ENCODE results near the gene UXS1. TPM values are rescaled to one million over a fixed set of nuclear protein-coding genes. Genes with fewer than 3 reads are reported as not detected.

Gene UXS1
- total RNA-seq, 1 experiment from 2014 or later = 48.8 TPM

DNA sequence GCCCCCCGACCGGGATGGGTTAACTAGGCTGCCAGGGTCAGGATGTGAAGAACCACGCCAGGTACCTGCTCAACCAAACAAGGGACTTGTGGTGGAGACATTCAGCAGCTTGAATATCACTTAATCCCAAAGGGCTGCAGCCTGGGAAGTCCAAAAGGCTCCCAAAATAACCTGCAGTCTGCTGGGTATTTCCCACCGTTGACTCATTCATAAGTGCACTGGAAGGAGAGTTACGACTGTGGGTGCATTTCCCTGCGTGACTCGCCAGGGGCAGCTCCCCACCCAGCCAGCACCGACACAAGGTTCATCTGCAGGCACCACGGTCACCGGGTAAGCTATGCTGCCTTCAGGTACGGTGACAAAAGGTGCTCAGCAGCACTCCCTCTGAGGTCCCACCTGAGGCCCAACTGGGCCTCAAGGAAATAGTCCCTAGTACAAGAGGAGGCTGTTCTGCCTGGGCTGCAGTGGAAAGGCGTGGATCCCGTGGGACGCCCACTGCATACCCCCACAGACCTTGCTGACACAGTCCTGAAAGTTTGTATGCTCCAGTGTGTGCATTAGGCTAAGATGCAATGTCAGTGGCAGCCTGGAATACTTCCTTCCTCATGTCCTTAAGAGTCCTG is 86.5 kb downstream of the UXS1 start:
- no peaks in the 10 kb centered on the region for H3K9me3 ChIP-seq (replicated peaks)
- H3K4me3 ChIP-seq = no peak overlapping the region
- H3K27me3 ChIP-seq = no peaks in the 10 kb centered on the region
- no peaks in the 10 kb centered on the region for H3K4me1 ChIP-seq
- DNase-seq = no peak
- H3K27ac ChIP-seq = no peak overlapping the region
- no peaks in the 10 kb centered on the region; the same call in none of the 2 replicates for H3K36me3 ChIP-seq

DNA sequence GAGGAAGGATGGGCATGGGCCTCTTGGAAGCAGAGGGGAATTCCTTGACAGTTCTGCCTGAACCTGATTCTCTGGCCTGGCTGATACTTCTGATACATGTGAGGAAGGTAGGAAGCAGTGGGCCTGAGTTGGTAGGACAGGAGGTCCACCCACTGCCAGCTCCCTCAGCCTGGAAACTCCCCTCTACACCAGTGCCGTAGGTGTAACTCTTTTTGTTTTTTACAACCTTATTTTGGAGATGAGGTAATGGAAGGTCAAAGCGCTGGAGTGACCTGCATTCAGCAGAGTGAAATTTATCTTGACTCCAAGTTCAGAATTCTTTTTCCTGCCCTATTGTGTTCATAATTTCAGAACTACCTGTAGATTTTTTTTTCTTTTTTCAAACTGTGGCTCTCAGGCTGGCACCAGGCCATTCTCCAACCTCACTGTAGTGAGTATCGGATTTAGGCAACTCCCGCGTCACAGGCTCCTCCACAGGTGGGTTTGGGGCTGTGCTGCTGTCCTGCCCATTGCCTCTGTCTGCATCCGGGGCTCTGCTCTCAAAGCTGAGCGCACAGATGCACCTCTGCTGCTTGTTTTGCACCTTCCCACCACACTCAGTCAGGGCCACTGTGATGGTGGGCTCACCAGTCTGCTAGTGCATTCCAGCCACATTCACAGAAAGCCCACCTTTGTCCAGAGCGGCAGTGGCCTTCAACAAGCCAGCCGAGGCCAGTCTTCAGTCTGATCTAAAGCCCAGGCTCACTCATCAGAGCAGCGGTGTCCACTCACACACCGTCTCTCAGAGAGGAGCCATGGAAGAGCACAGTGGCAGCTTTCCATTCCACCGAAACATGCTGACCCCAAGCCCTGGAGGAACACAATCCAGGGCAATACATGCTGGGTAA is 87.2 kb downstream of the UXS1 start:
- no peaks in the 10 kb centered on the region for H3K4me1 ChIP-seq
- no peak for DNase-seq
- H3K36me3 ChIP-seq = no peaks in the 10 kb centered on the region; the same call in none of the 2 replicates
- H3K9me3 ChIP-seq (replicated peaks) = no peaks in the 10 kb centered on the region
- no peak overlapping the region for H3K27ac ChIP-seq
- H3K4me3 ChIP-seq = no peak overlapping the region
- H3K27me3 ChIP-seq = no peaks in the 10 kb centered on the region

DNA sequence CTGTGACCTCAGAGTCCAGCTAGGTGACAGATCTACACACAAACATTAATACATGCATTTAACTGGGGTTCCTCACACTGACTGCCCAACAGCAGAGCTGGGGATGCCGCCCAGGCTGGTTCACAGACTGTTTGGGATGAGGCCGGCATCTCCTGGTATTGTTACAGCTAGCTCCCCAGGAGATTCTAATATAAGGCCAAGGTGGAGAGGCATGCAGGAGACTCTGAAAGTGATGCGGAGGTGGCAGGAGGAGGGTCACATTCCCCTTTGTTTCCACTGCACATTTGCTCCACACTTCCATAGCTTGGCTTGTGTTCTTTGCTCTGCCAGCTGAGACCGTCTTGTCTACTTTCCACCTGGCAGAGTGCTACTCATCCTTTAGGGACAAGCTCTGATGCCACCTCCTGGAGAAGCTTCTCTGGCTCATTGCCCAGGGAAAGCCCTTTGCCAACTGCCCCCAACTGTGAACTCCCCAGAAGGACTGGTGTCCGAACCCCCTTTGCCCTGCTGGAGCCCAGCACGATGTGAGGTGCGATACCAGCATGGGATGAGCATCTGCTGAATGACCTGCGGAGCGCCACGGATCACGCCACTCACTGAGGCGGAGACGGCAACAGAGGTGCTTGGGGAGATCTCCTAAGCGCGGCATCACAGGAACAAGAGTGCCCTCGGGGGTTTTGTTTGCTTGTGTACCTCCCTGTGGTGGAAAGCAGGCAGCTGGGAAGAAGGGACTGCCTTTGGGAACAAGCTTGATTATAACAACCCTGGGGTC is 88.8 kb downstream of the UXS1 start:
- Histone ChIP-seq H3K27me3 (no peaks in the 10 kb centered on the region), H3K27ac (no peak overlapping the region), H3K4me3 (no peak overlapping the region), H3K4me1 (no peaks in the 10 kb centered on the region), H3K9me3 (replicated peaks) (no peaks in the 10 kb centered on the region), H3K36me3 (peaks cover 4% of the 10 kb centered on the region; the same call in 1 of the 2 replicates)
- DNase-seq = no peak

DNA sequence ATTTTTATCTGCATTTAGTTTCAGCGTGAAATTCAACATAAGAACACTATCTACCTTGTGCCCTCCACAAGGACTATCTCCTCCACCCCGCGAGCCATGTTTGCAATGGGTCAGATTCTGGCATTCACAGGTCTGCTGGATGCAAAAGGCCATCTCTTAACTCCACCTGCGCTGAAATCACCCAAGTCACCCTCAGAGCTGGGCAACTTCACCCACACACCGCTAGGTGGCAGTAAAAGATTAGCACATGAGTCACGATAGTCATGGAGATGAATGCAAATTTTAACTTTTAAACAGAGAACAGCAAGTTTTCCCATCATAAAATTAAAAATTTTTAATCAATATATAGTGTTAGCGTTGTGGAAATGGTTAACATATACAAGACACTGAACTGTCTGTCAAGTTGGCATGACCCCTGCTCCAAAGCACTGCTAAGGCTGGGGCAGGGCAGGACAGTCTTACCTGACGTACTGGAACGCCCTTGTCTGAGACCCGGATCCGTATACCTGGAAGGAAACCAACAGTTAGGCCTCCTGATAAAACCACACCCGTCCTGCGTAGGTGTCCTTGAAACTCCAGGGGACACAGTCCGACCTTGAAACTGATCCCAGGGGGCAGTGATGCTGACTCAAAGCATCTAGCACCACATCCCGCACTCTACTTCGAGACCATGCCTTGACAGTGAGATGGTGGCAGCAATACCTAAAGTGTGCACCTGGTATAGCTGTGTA is 89.6 kb downstream of the UXS1 start:
- DNase-seq = peak; percentile 33 to 78
- Histone ChIP-seq H3K27me3 (no peaks in the 10 kb centered on the region), H3K9me3 (replicated peaks) (no peaks in the 10 kb centered on the region), H3K36me3 (peaks cover 4% of the 10 kb centered on the region; the same call in 1 of the 2 replicates), H3K4me1 (no peaks in the 10 kb centered on the region), H3K4me3 (no peak overlapping the region), H3K27ac (no peak overlapping the region)

DNA sequence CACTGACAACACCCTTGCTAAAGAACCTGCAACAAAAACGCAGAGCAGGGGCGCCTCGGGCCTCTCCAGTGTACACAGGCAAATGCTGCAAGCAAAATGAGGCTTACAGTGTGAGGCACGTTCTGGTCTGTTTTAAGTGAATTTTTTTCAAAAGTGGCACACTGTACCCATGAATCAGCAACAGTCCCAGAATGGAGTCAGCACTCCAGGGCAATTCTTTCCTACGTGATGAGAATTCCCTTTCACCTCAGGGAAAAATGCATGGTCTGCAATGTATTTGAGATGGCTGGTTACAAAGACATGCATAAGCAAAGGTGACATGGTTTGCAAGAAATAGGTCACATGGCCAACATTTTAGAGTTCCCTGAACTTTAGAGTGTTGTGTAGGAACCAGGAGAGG is 94.4 kb downstream of the UXS1 start:
- H3K9me3 ChIP-seq (replicated peaks) = no peaks in the 10 kb centered on the region
- no peak overlapping the region for H3K27ac ChIP-seq
- H3K27me3 ChIP-seq = no peaks in the 10 kb centered on the region
- DNase-seq = no peak
- H3K4me3 ChIP-seq = no peak overlapping the region
- no peaks in the 10 kb centered on the region for H3K4me1 ChIP-seq
- H3K36me3 ChIP-seq = peaks cover 16% of the 10 kb centered on the region

DNA sequence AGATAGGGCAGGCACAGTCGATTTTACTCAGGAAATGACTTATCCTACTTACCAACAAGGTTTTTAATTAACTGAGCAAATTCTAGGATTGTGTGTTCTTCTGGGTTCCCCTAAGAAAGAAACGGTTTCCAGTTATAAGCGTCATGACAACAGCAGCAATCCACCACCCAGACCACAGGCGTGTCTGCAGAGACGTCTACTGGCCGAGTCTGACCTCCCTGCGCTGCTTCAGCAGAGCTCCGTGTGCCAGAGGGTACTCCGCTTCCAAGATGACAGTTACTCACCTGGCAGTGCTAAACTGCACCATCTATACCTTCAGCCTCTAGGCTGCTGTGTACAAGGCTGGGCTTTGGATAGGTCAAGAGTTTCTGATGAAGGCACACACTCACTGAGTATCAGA is 95.4 kb downstream of the UXS1 start:
- H3K27me3 ChIP-seq = no peaks in the 10 kb centered on the region
- DNase-seq = no peak
- peaks cover 17% of the 10 kb centered on the region for H3K36me3 ChIP-seq
- no peaks in the 10 kb centered on the region for H3K4me1 ChIP-seq
- no peak overlapping the region for H3K27ac ChIP-seq
- H3K4me3 ChIP-seq = no peak overlapping the region
- H3K9me3 ChIP-seq (replicated peaks) = no peaks in the 10 kb centered on the region

DNA sequence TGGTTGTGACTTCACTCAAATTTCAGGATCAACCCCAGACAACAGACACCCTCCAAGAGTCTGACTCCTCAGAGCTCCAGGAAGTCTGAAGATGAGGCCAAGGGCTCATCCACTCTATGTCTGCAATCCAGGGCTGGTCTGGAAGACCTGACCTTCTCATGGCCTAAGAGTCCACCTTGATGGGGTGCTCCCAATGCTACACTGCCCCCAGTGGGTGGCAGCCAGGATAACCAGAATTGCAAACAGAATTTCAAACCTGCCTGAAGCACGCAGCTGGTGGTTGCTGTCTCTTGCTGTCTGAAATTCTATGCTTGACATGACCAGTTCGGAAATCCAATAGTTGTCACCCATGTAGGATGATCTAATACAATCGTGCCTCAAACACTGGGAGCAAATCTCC is 96.0 kb downstream of the UXS1 start:
- H3K4me3 ChIP-seq = no peak overlapping the region
- peak; percentile 22 to 41 for DNase-seq
- peaks cover 23% of the 10 kb centered on the region for H3K36me3 ChIP-seq
- no peaks in the 10 kb centered on the region for H3K4me1 ChIP-seq
- H3K9me3 ChIP-seq (replicated peaks) = no peaks in the 10 kb centered on the region
- no peak overlapping the region for H3K27ac ChIP-seq
- no peaks in the 10 kb centered on the region for H3K27me3 ChIP-seq

DNA sequence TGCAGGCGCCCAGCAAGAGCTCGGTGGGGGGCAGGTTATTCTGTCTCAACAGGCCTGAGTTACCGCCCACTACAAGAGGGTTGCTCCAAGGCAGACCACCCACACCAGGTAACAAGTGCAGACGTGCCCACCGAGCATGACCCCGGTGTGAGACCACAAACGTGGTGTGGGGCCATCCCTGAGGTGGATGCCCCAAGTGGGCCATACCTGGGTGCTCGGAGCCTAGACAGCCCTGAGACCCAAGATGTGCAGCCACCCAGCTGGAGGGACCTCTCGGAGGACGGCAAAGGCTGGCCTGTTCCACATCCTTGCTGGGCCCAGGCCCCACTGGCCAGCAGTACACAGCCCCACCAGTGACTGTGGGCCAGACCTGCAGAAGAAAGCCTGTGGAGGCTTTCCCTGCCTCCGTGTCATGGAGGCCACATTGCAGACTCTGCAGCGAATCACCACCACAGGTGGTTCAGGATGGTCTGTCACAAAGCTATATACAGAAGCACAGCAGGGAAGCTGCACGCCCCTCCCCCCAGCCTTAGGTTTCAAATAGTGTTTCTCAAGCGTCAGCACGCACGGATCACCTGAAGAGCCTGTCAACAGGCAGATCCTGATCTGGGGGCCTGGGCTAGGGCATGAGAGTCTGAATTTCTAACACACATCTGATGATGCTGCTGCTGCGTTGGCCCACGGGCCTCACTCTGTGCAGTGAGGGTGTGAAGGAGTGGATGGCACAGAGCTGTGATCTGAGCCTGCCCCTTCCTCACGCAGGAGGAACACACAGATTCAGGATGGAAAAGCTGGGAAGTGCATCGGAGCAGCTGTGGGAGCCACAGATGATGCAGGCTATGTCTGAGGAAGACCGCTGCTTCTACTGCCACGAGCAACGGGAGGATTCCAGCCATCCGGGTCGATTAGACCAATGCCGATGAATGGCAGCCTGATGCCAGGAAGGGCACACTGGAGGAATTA is 96.8 kb downstream of the UXS1 start:
- DNase-seq = no peak
- peaks cover 29% of the 10 kb centered on the region for H3K36me3 ChIP-seq
- H3K4me3 ChIP-seq = no peak overlapping the region
- H3K27me3 ChIP-seq = no peaks in the 10 kb centered on the region
- no peak overlapping the region for H3K27ac ChIP-seq
- no peaks in the 10 kb centered on the region for H3K4me1 ChIP-seq
- no peaks in the 10 kb centered on the region for H3K9me3 ChIP-seq (replicated peaks)

DNA sequence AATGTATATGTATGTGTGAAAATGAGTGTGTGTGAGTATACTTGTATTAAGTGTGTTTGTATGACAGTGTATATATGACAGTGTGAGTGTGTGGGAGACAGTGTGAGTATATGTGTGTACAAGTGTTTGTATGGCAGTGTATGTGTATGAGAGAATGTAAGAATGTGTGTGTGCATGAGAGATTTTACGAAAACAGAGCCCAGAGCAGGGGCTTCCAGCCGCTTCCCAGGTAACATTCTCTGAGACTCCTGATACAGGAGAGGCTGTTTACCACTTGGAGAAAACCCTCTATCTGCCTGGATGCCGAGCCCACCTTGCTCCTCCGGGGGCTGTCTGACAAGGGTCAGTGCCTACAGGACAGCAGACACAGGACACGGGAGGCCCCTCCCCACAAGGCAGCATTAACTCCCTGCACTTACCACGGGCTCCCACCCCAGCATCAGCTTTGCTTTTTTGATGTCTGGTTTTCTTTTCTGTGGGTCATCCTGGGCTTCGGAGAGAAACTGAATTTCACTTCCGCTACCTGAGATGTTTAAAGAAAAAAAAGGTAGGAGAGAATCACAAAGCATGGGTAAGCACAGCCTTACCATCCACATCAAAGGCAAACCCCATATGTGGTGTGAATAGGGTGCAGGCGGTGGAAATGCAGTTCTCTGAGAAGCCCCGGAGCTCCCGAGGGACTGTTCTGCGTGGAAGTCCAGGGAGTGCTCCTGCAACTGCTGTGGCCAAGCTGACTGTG is 97.6 kb downstream of the UXS1 start:
- no peaks in the 10 kb centered on the region for H3K4me1 ChIP-seq
- no peak for DNase-seq
- H3K4me3 ChIP-seq = no peak overlapping the region
- no peaks in the 10 kb centered on the region for H3K27me3 ChIP-seq
- H3K36me3 ChIP-seq = peaks cover 28% of the 10 kb centered on the region
- H3K27ac ChIP-seq = no peak overlapping the region
- no peaks in the 10 kb centered on the region for H3K9me3 ChIP-seq (replicated peaks)

DNA sequence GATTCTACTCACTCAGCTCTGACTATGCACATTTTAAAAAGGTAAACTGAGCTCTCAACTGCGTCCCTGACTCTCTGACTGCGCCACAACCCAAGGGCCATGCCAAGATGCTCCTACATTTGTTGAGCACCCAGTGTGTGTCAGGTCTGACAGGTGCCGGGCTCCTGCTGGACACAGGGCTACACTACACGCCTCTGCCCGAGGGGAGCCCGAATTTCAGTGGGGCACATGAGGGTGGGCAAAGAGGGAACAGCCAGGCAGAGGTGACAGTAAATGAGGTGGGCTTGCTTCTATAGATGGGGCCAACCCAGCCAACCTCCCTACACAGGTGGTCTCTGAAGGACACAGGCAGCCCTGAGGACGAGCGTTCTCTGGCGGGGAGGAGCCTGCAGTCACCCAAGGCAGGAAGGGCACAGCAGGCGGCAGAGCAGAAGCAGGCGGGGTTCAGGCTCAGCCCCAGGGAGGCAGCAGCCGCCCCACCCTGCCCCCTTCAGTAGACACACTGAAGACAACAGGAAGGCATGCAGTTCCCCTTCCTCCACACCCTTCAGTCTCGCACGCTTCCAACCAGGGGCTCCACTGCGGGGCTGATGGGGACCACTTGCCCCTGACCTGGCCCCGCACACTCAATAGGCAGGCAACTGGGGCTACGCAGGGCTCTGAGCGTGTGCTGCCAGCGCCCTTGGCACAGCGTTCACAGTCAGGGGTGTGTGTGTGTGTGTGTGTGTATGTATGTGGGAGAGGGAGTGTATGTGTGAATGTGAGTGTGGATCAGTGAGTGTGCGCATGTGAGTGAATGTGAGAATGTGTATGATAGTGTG is 98.4 kb downstream of the UXS1 start:
- H3K4me1 ChIP-seq = no peaks in the 10 kb centered on the region
- H3K27ac ChIP-seq = no peak overlapping the region
- H3K9me3 ChIP-seq (replicated peaks) = no peaks in the 10 kb centered on the region
- DNase-seq = no peak
- H3K4me3 ChIP-seq = no peak overlapping the region
- H3K27me3 ChIP-seq = no peaks in the 10 kb centered on the region
- peaks cover 26% of the 10 kb centered on the region for H3K36me3 ChIP-seq

DNA sequence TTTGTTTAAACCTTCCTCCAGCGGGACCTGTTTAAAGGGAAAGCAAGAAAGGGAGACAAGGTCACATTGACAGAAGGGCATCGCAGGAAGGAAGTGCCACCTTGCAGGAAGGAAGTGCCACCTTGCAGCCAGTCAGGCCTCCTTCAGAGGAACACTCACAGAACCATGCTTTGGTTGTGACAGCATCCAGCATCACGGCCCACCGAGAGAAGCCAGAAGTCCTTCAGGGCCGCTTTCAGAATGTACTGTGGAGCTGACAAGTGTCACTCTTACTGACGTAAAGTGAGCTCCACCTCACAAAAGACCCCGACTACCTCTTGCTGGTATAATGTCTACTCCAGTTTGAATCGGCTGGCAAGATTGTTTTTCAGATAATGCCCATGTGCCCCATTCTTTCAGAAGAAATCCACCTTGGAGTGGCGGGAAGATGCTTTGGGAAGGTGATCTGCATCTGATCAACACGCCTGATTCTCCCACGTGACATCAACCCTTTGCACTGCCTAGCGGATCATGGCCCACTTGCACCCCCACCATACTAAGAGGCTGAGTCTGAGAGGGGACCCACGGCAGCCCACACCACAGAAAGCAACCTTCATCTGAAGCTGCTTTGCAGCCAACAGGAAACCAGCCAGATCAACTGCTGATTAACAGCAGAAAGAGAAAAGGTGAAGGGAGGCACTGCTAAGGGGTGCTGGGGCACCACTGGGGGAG is 99.8 kb downstream of the UXS1 start:
- H3K27me3 ChIP-seq = no peaks in the 10 kb centered on the region
- no peak overlapping the region for H3K27ac ChIP-seq
- peaks cover 26% of the 10 kb centered on the region for H3K36me3 ChIP-seq
- no peaks in the 10 kb centered on the region for H3K9me3 ChIP-seq (replicated peaks)
- DNase-seq = no peak
- no peaks in the 10 kb centered on the region for H3K4me1 ChIP-seq
- no peak overlapping the region for H3K4me3 ChIP-seq

All from SJCRH30 (cell line).